Measurements from ENCODE around the gene UQCR11.

DNA sequence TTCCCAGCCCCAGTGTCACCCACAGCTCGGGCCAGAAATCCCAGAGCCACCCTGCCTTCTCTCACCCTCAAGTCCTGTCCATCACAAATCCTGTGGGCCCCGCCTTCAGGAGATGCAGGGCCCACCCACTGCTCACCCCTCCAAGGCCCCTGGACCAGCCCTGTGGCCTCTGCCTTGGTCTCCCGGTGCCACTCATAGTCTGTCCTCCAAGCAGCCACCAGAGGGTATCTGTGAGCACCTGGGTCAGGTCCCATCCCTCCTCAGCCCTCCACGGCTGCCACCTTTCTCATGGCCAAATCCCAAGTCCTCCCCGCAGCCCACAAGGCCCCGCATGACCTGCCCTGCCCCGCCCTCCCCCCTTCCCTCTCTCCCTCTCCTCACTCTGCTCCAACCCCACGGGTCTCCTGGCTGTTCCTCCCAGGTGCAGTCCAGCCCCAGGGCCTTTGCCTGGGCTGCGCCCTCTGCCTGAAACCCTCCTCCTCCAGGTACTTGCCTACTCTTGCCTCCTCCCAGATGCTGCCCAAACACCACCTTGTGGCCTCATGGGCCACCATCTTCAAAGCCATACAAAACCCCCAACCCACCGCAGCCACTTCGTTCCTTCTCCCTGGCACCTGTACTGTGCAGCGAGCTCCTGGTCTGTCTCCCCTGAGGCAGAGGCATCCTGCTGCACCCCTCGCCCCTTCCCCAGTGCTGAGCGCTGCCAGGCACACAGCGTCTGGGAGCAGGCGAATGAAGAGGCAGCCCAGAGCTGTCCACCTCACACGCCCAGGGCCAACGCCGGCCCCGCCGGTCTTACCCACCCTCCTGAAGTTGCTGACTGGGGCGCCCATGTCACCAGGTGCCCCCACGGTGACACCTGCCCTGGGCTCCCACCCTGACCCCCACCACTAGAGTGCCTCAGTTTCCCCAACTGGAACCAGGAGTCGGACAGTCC, 13.2 kb upstream of the UQCR11 start:
- TF ChIP-seq, protein P1, sequence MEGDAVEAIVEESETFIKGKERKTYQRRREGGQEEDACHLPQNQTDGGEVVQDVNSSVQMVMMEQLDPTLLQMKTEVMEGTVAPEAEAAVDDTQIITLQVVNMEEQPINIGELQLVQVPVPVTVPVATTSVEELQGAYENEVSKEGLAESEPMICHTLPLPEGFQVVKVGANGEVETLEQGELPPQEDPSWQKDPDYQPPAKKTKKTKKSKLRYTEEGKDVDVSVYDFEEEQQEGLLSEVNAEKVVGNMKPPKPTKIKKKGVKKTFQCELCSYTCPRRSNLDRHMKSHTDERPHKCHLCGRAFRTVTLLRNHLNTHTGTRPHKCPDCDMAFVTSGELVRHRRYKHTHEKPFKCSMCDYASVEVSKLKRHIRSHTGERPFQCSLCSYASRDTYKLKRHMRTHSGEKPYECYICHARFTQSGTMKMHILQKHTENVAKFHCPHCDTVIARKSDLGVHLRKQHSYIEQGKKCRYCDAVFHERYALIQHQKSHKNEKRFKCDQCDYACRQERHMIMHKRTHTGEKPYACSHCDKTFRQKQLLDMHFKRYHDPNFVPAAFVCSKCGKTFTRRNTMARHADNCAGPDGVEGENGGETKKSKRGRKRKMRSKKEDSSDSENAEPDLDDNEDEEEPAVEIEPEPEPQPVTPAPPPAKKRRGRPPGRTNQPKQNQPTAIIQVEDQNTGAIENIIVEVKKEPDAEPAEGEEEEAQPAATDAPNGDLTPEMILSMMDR (IDR thresholded peaks at IDR 0.05): peak; percentile 67
- no peak for TF ChIP-seq ZFX (IDR thresholded peaks at IDR 0.05; ENCODE audit: borderline replicate concordance)

All from 22Rv1 (cell line).